ENCODE measurements around the gene TLE1.
"Not testable (repeated sequence)": the region's sequence is repeated elsewhere in the genome, so short reads cannot be mapped to it uniquely, and the experiment has no call there.

The TLE1 gene

DNA sequence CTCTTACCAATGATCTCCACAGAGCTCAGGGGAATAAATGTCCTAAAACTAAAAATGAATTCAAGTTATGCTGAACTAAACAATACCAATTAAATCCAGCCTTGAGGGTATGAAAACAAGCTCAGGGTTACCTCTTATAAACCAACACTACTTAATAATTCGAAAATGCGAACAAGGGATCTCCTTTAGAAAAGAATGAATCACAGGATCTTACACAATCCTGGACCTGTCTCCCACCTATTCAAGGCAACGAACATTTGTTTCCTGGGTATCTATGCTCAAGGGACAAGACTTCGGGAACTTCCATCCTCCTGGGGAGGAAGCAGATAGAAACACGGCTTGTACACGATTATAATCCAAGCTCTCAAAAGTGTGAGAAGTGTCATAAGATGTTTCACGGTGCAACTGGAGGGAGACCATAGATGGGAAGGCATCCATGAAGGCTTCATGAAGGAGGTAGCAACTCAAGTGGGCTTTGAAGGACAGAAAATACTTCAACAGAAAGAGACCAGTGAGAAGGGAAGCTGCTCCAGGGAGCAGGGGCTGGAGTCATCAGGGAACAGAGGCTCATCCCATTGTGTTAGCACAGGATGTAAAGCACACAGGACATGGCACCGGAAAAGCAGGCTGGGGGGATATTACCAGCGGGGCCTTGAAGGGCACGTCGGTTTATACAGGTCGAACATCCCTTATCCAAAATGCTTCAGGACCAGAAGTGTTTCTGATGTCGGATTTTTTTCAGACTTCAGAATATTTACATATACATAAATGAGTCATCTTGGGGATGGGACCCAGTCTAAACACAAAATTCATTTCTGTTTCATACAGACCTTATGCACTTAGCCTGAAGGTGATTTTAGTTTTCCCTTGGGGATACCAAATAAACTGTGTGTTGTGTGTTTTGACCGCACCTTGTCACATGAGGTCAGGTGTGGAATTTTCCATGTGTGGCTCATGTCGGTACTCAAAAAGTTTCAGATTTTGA, 87.4 kb downstream of the TLE1 start:
- no peak for DNase-seq (ENCODE audit: low read depth in 2 of 2)

DNA sequence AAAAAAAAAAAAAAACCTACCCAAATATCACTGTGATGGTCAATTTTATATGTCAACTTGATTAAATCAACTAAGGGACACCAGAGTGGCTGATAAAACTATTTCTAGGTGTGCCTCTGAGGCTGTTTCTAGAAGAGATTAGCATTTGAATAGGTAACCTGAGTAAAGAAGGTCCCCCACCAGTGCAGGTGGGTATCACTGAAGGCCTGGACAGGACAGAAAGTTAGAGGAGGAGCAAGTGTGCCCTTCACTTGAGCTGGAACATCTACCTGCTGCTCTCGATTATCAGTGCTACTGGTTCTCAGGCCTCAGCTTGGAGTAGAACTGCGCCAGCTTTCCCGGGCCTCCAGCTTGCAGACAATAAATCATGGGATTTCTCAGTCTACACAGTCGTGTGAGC, 88.7 kb downstream of the TLE1 start:
- DNase-seq (ENCODE audit: low read depth in 2 of 2): no peak

DNA sequence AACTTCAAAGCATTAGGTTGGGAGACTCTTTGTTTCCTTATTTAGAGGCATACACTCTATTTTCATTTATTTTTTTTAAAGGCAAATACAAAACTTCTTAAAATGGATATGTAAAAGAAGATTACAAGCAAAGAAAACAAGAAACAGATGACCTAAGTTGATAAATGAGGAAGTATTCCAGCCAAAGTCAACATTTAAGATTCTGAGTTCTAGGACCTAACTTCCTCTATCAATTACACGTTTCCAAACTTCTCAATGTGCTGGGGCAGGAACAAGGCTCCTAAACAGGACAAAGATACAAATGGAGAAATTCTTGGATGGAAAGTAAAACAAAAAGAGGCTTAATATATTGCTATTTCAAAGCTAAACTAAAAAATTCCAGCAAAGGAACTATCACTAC, 89.5 kb downstream of the TLE1 start:
- no peak for DNase-seq (ENCODE audit: low read depth in 2 of 2)

DNA sequence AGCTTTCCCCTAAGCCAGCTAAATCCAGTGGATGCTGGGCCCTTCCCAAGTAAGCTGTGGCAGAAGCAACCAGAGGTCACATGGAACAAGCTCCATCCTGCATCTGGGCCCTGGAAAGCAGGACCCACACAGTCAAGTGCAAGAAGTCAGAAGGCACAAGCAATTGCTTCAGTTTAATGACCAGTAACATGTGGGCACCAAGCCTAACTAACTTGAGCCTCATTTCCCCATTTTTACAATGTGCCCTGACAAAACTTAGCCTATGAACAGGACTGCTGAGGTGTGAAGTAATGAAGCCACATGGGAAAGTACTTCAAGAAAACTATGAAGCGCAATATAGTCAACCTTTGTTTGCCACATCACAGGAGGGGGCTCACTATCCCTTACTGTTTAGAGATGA, 90.5 kb downstream of the TLE1 start:
- no peak for DNase-seq (ENCODE audit: low read depth in 2 of 2)

DNA sequence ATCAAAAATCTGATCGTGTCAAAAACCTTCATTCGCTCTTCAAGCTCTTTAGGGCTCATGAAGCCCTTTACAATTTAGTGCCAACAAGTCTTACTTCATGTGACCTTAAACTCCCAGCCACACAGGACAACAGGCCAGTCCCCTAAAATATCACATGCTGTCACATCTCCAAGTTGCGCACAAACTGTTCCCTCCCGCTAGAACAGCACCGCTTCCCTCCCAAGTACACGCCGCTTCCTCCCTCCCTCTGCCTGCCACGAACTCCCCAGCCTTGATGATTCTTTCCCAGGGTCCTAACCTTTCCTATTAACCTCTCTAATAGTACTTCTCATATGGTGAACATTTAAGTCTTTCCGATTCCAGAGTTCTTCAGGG, 91.2 kb downstream of the TLE1 start:
- DNase-seq (ENCODE audit: low read depth in 2 of 2): no peak

DNA sequence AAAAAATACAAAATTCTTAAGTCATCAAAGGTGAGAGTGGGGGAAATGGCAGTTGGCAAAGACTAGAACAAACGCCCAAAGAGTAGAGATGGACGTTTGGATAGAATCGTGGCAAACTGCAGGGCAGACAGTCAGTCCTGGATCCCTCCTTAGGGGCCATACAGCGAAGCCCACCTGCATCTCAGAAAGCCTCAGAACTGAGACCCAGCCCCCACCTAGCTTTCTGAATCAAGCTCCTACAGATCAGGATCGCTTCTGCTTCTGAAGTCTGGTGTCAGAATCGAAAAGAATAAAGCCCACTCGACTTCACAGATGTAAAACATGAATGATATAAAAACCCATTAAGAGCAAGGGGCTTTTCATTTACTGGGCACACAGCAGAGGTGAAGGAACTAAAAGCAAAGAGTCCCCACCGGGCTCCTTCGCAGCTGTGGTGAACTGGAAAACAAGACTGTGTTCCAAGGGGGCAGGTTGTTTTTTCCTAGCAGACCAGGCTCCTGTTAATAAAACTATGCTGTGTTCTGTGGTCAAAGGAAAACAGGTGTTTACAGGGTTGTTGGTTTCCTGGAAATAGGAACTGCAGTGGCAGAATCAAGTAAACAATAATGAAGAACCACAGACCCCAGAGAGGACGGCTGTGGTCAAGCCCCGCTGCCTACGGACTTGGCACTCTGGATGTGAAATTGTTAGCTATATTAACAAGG, 91.8 kb downstream of the TLE1 start:
- DNase-seq (ENCODE audit: low read depth in 2 of 2): no peak

DNA sequence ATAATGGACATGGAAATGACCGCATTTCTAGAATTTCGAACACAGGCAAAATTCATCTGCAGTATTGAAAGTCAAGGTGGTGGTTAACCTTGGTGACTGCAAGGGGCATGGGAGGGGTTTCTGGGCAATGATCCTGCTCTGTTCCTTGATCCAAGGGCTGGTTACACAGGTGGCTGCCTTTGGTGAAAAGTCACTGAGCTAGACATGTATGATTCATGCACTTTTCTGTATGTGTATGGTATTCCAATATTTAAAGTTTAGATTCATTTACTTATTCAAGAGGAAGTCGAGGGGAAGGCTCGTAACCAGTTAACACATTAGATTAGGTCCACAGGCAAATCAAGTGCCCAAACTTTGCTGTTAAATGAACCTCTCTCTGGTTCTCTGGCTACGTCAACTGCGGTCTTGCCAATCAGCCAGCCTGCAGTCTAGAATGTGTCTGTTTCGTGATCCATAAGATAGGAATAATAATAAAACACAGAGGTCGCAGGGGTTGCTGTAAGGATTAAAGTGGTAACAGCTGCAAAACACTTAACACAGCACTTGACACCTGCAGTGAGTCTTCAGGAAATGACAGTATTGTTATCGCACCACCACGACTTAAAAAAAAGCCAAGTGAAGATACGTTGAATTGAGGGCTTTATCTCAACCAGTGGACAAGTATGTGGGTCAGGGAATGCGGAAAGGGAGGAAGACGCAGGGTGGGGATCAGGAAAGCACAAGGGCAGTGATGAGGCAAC, 92.5 kb downstream of the TLE1 start:
- no peak for DNase-seq (ENCODE audit: low read depth in 2 of 2)

DNA sequence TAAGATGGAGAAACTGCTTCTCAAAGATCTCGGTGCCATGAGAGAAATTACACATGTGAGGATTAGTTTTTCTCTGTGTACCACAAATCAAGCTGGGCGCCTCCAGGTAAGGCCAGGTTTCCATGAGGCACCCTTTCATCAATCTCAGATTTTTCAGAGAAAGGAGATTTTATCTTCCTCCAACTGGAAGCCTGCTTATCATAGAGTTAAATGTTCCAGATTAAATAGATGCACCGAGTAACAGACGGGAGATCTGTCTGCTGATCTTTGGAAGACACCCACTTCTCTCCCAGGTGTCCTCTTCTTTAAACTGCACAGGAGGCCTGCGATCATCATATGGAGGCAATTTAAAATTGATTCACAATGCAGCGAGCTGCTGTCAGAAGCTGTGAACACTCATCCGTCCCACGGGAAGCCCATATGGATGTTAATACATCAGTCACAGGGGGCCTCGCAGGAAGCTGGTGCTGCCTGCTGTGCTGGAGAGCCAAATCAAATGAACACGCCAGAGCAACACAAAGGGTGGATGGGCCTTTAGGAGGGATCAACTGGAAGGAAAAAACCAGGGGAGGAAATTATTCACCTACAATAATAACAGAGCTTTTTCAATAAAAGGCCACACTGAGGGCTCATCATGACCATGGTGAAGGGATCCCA, 93.3 kb downstream of the TLE1 start:
- DNase-seq (ENCODE audit: low read depth in 2 of 2): no peak

DNA sequence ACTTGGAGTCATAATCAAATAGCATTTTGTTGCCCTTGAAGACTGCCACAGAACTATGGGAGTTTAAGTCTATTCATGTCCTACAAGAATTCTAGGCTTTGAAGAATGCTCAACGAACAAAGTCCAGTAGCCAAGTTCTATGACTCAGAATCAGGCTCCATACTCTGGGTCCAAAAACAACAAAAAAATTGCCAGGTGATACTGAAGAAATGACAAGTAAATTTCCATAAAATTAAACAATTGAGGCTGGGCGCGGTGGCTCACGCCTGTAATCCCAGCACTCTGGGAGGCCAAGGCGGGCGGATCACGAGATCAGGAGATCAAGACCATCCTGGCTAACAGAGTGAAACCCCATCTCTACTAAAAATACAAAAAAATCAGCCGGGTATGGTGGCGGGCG, 94.1 kb downstream of the TLE1 start:
- DNase-seq (ENCODE audit: low read depth in 2 of 2): not testable (repeated sequence)

DNA sequence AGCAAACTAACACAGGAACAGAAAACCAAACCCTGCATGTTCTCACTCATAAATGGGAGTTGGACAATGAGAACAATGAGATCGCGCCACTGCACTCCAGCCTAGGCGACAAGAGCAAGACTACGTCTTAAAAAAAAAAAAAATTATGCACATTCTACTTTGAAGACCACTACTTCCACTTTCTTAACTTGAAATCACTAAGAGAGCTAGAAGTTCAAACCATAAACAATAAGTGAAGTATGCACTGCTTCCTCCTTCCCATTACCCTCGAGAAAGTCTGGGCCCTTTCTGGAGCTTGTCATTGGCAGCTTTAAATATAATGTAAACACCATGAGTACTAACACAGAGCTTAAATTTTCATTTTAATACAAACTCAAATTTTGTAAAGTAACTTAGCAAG, 94.9 kb downstream of the TLE1 start:
- no peak for DNase-seq (ENCODE audit: low read depth in 2 of 2)

DNA sequence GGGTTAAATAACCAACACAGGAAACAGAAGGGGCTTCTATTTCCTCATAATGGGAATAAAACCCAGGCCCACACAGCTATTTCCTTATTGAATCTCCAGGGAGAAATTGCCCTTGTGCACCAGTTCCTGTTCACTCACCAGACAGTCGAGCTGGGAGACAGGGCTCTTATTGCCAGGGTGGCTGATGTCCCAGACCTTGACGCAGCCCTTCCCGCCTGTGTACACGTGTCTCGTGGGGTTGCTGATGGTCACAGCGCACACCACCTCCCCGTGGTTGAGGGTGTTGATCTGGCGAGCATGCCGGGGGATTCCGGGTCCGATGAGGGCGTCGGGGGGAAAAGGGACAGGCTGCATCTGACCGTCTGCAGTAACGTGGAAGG, 96.5 kb downstream of the TLE1 start:
- DNase-seq (ENCODE audit: low read depth in 2 of 2): no peak

DNA sequence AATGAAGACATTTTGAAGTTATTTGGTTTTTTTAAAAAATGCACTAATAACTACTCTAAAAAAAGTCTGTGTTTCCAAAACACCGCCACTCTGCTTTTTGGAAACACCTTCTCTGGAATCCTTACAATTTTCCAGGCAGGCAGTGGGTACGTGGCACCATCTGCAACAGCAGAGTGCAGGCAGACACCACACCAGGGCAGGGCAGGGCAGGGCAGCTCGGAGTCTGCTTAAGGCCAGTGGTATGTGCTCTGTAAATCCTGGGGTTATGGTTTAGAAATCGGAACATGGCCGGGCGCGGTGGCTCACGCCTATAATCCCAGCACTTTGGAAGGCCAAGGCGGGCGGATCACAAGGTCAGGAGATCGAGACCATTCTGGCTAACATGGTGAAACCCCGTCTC, 97.6 kb downstream of the TLE1 start:
- DNase-seq (ENCODE audit: low read depth in 2 of 2): no peak

DNA sequence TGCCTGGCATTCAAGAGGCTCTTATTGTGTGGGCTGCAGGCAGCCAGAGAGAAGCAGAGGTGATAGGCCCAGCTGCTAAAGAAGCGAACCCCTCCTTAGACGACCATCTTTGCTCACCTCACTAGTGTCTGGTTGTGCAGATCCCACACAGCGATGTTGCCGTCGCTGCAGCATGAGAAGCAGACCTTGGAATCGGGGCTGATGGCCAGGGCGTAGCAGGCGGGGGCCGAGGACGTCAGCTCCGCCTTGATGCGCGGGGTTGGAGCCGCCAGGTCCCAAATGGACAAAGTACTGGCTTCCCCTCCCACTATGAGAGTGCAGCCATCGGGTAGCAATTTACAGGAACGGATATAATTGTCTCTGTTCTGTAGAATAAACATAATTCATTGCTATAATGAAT, 98.7 kb downstream of the TLE1 start:
- no peak for DNase-seq (ENCODE audit: low read depth in 2 of 2)

DNA sequence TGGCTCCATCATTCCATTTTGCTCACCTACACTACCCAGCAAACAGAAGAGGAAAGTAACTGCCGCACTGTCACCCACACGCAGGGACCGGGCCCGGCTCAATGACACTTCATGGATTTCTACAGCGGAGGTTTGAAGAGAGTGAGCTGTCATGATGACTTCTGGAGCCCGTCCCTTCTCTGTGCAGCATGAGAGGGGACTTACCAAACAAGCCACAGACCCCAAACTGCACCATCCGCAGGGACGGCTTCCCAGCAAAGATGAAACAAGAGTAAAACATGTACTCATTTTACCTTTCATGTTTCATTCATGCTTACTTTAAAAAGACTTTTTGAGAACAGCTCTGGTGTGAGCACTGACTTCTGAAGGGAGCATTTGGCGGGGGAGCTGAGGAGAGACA, 99.5 kb downstream of the TLE1 start:
- no peak for DNase-seq (ENCODE audit: low read depth in 2 of 2)

DNA sequence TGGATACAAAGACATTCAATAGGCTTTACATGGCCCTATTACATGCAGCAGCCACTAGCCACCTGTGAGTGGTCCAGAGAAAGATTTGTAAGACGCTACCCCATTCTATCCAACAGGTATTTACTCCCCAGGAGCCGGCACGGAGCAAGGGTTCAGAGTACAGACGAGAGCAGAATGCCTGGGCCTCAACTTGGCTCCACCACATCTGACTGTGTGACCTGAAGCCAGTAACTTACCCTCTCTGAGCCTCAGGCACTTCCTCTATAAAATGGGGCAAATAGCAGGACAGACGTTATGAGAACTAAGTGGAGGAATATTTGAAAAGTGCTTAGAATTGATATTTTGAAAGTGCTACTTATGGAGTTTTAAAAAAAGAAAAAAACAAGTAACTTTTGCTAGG, 100.0 kb downstream of the TLE1 start:
- no peak for DNase-seq (ENCODE audit: low read depth in 2 of 2)

DNA sequence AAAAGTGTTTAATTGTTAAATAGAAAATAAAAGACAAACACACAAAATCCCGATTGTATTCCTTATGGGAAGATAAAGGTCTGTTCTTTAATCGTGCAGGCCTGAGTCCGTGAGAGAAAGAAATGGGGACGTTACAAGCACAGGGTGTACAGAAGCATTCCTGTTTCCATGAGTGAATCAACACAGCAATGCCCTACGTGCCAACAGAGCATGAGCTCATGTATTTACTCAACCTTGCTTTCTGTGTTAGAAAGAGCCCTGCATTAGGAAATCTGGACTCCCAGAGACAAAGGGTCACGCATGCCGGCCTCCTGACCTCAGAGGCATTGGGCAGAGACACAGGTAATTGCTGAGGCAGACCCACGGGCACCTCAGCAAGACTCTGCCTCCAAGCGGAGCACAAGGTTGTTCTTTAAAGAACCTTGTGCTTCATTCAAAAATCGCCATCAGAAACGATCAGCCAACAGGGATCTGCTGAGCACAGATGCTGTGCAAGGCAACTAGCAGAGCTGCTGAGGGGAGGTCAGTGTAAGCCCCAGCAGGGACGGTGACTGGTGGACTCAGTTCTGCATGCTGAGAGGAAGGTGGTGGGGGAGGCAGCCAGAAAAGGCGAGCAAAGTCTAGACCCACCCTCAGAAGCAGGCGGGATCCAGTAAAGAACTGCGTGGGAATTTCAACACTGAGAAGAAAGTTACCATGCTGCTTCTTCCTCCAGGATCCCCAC, 101.0 kb downstream of the TLE1 start:
- no peak for DNase-seq (ENCODE audit: low read depth in 2 of 2)

DNA sequence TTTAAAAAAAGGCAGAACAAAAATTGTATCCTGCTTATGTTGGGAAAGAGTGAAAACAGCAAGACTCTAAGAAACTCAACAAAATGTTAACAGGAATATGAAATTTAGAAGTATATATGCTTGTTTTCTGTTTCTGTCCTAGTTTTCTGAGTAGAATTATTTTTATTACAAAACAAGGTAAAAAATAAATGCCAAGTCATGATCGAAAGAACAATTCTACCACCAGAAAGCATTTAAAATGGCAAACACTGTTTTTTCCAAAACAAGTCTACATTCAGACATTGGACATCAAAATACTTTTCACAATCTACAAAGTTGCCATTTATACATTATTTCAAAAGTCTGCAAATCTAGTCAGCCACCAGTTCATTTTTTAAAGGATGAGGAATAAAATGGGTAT, 102.6 kb downstream of the TLE1 start:
- DNase-seq (ENCODE audit: low read depth in 2 of 2): no peak

DNA sequence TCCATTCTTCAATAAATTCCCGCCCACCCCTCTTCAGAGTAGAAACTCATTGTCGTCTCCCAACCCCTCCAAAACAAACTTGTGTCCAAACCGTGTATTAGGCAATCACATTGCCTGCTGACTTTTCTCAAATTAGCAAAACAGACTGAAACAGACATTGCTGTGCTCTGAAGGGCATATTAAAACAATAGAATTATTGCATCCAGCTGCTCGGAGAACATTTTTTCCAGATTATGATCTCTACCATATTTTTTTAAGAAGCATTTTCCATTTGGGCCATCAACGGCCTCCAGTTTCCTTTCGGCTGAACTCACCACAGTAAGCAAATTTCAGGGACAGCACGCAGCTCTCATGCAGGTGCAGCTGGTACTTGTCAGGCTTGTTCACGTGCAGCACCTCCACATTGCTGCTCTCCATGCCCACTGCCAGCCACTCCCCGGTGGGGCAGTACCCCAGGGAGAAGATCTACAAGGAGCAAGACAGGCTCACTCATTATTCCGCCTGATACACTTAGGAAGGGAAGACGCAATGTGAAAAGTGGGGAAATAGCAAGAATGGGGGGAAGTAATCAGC, 104.1 kb downstream of the TLE1 start:
- DNase-seq (ENCODE audit: low read depth in 2 of 2): no peak

DNA sequence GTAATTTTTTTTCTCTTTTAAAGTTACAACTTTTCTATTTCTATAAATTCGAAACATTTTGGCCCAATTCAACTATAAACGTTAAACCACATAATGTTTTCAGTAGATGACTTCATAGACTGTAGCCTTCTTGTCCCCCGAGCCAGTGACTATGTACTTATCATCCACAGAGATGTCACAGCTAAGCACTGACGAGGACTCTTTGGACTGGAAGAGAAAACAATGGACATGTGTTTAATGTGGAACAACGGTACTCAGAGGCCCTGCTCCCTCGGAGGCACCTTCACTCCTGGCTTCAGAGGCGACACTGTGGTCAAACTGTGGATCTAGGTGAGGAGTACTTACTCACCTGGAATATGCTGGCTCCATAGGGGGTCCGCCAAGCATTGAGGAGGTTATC, 105.2 kb downstream of the TLE1 start:
- DNase-seq (ENCODE audit: low read depth in 2 of 2): no peak

DNA sequence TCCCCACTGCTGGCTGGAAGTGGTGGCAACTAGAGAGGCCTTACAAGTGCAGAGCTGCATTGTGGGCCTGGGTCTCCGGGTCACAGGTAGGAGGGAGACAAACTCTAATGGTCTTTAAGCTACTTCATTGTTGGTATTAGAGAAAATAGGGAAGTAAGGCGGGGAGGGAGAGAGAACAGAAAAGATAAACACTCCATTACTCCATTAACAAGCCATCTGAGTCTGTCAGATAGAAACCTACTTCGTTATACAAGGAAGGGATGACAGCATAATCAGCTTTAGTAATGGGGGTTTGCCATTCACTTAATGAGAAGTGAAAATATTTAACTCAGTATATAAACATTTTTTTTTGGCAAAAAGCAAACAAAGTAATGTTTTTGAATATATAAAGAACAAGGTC, 107.4 kb downstream of the TLE1 start:
- DNase-seq (ENCODE audit: low read depth in 2 of 2): no peak

DNA sequence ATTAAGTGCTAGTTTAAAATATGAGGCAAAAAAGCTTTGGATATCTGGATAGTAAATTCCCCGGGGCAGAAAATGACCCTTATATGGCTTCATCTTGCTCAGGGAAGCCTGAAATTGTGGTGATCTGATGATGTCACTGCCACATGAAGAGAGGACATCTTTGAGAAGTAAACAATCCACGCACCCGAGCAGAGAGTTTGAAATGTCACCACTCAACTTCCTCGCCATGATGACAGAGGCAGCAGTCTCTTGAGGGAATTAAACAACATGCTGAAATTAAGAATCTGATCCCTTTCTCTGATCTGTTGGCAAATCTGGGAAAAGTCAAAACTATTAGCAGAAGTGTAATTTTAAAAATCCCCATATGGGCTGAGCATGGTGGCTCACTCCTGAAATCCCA, 110.0 kb downstream of the TLE1 start:
- no peak for DNase-seq (ENCODE audit: low read depth in 2 of 2)
